Measurements from ENCODE around the gene HS6ST3. TPM values are rescaled to one million over a fixed set of nuclear protein-coding genes. Genes with fewer than 3 reads are reported as not detected.

The HS6ST3 gene
- total and polyA plus RNA-seq, 9 of the 15 experiments (the other 6 are each of a cell fraction or from before 2014, with no cell fraction given): not detected

GRCh38 chr13:96768524-96768923 is 678.6 kb downstream of the HS6ST3 start (continued):
- TF ChIP-seq CEBPB (tag; IDR thresholded peaks at IDR 0.05): no peak
- no peak for TF ChIP-seq BRF1 (IDR thresholded peaks at IDR 0.05; ENCODE audit: borderline replicate concordance, extremely low read depth, insufficient read length)
- TF ChIP-seq ZNF217 (CRISPR knock-in tag; IDR thresholded peaks at IDR 0.05): no peak
- TF ChIP-seq DACH1 (IDR thresholded peaks at IDR 0.05; ENCODE audit: partially characterized antibody): no peak

DNA sequence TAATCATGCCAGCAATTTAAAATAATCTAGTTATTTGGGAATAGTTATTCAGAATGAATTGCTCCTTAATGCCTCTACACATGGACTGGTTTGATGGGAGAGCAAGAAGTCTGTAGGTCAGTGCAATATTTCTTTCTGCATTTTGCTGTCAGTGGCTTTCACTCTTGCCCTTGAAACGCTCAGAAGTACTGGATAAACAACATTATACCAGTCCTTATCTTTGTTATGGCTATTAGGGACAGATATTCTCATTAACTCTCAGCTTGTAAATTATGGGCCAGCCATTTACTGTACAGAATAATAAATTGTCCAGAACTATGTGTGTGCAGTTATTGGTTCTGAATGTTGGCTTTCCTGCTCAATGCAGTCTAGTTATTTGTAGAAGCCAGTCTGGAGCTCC is 680.0 kb downstream of the HS6ST3 start:
- FAIRE-seq: no peak
- Histone ChIP-seq H3K4me1 (replicated peaks in 1 of 2; ENCODE audit: control insufficient read depth in 2 of 2, insufficient read depth in 2 of 2, low read length in 2 of 2) (no peaks in the 10 kb centered on the region), H3K9me3 (replicated peaks; ENCODE audit: control insufficient read depth, insufficient read depth, low read depth, low read length) (no peaks in the 10 kb centered on the region), H2AFZ (ENCODE audit: low read depth, low read length) (no peak overlapping the region), H3K27me3 (ENCODE audit: control insufficient read depth in 2 of 2, insufficient read depth in 2 of 2, low read length in 2 of 2) (no peaks in the 10 kb centered on the region), H3K27ac (ENCODE audit: extremely low read depth, low read depth, low read length) (no peak overlapping the region), H3K9me1 (ENCODE audit: control insufficient read depth, insufficient read depth, low read length) (no peaks in the 10 kb centered on the region), H4K20me1 (replicated peaks; ENCODE audit: control insufficient read depth, insufficient read depth, low read length) (no peaks in the 10 kb centered on the region), H3K4me3 (no peak overlapping the region), H3K9ac (ENCODE audit: insufficient read depth in 1 of 2, low read depth in 2 of 2, low read length in 2 of 2) (no peak overlapping the region), H3K36me3 (ENCODE audit: control insufficient read depth, insufficient read depth, low read length) (no peaks in the 10 kb centered on the region), H3K79me2 (ENCODE audit: control insufficient read depth, insufficient read depth, low read length) (no peaks in the 10 kb centered on the region), H3K4me2 (ENCODE audit: insufficient read depth, low read length) (no peak overlapping the region)
- intact Hi-C loops (cut with micrococcal nuclease): no loop called here
- ATAC-seq: no peak
- 0% methylated on average over 1 of the region's 1 CpG for WGBS (ENCODE audit: insufficient coverage, low coverage, missing lambda C conversion rate)
- no TSS peak for BruUV-seq (replicated peaks)
- in situ Hi-C loops (cut with MboI): no loop called here
- POLR2A ChIA-PET: no interaction called here
- CTCF ChIA-PET (ENCODE audit: low intra/inter-chr PET ratio): no interaction called here
- DNase-seq (ENCODE audit: extremely low read depth in 1 of 4, low spot score in 3 of 4): no peak
- TF ChIP-seq CREB1 (IDR thresholded peaks at IDR 0.05) (no peak), CREB1 (CRISPR knock-in tag; IDR thresholded peaks at IDR 0.05) (no peak), SMAD1 (IDR thresholded peaks at IDR 0.05; ENCODE audit: low read depth, low read length, partially characterized antibody) (no peak), FOXA3 (CRISPR knock-in tag; conservative IDR thresholded peaks at IDR 0.05 in 1 of 2, IDR thresholded peaks at IDR 0.05 in 1 of 2) (no peak), TFAM (CRISPR knock-in tag; conservative IDR thresholded peaks at IDR 0.05) (no peak)
